H9 (cell line): Measurements from ENCODE around the gene CHRNA9. TPM values are rescaled to one million over a fixed set of nuclear protein-coding genes. Genes with fewer than 3 reads are reported as not detected.

ENCODE experiments used
- DNase-seq: peaks from one replicate; pipeline ENCODE4 v3.0.0-alpha.2; 2017
- H2AFZ ChIP-seq: one replicate; pipeline ENCODE4 v1.6.1; 2013; ENCODE audit warnings: mild to moderate bottlenecking, low read length, control low read depth, moderate library complexity
- H2AK5ac ChIP-seq: 2 replicates; pipeline ENCODE4 v1.6.1; 2013; ENCODE audit warnings: low read length, control low read depth, mixed read lengths; ENCODE audit not compliant: insufficient read length
- H2BK120ac ChIP-seq: one replicate; pipeline ENCODE4 v1.6.1; 2013; ENCODE audit warnings: low read depth, mild to moderate bottlenecking, low read length, control low read depth, inconsistent platforms; ENCODE audit not compliant: poor library complexity, severe bottlenecking
- H2BK12ac ChIP-seq: 2 replicates; pipeline ENCODE4 v1.6.1; 2013; ENCODE audit warnings: low read length, control low read depth, mixed read lengths, low read depth; ENCODE audit not compliant: insufficient read length
- H2BK15ac ChIP-seq: 2 replicates; pipeline ENCODE4 v1.6.1; 2013; ENCODE audit warnings: low read depth, low read length, control low read depth
- H2BK20ac ChIP-seq: one replicate; pipeline ENCODE4 v1.6.1; 2013; ENCODE audit warnings: low read depth, mild to moderate bottlenecking, low read length, control low read depth, inconsistent platforms; ENCODE audit not compliant: poor library complexity, severe bottlenecking
- H2BK5ac ChIP-seq: 2 replicates; pipeline ENCODE4 v1.6.1; 2013; ENCODE audit warnings: low read length, control low read depth, mixed read lengths; ENCODE audit not compliant: insufficient read length
- H3K14ac ChIP-seq: 2 replicates; pipeline ENCODE4 v1.6.1; 2013; ENCODE audit warnings: low read length, control low read depth; ENCODE audit not compliant: insufficient read depth
- H3K18ac ChIP-seq: 2 replicates; pipeline ENCODE4 v1.6.1; 2013; ENCODE audit warnings: low read depth, mild to moderate bottlenecking, mixed read lengths, low read length, control low read depth; ENCODE audit not compliant: insufficient read length
- H3K23ac ChIP-seq: 2 replicates; pipeline ENCODE4 v1.6.1; 2013; ENCODE audit warnings: low read length, control low read depth, mixed read lengths, low read depth; ENCODE audit not compliant: insufficient read length
- H3K23me2 ChIP-seq: 2 replicates; pipeline ENCODE4 v1.6.1; 2013; ENCODE audit warnings: low read depth, mild to moderate bottlenecking, mixed read lengths, low read length, control low read depth; ENCODE audit not compliant: insufficient read length, poor library complexity, severe bottlenecking
- H3K27ac ChIP-seq: 2 replicates; pipeline ENCODE4 v1.5.1; 2013; ENCODE audit warnings: low read length, control low read depth, mixed read lengths, low read depth; ENCODE audit not compliant: insufficient read length
- H3K27me3 ChIP-seq: 2 replicates; pipeline ENCODE4 v1.6.1; 2013; ENCODE audit warnings: low read length, control low read depth, inconsistent platforms; ENCODE audit not compliant: insufficient read depth
- H3K4ac ChIP-seq: 2 replicates; pipeline ENCODE4 v1.6.1; 2013; ENCODE audit warnings: low read depth, mild to moderate bottlenecking, control low read depth, inconsistent platforms, low read length, moderate library complexity
- H3K4me1 ChIP-seq: 2 replicates; pipeline ENCODE4 v1.6.1; 2013; ENCODE audit warnings: low read length, control low read depth, inconsistent platforms; ENCODE audit not compliant: insufficient read depth
- H3K4me2 ChIP-seq: 2 replicates; pipeline ENCODE4 v1.6.1; 2013; ENCODE audit warnings: low read length, control low read depth, mixed read lengths; ENCODE audit not compliant: insufficient read length, insufficient read depth
- H3K56ac ChIP-seq: 2 replicates; pipeline ENCODE4 v1.6.1; 2013; ENCODE audit warnings: low read depth, mild to moderate bottlenecking, mixed read lengths, low read length, control low read depth; ENCODE audit not compliant: insufficient read length
- H3K79me1 ChIP-seq: 2 replicates; pipeline ENCODE4 v1.6.1; 2013; ENCODE audit warnings: low read depth, mild to moderate bottlenecking, moderate library complexity, low read length, control low read depth, inconsistent platforms; ENCODE audit not compliant: insufficient read depth, poor library complexity, severe bottlenecking
- H3K79me2 ChIP-seq: 2 replicates; pipeline ENCODE4 v1.6.1; 2013; ENCODE audit warnings: low read length, control low read depth, inconsistent platforms; ENCODE audit not compliant: insufficient read depth
- H3K9ac ChIP-seq: 2 replicates; pipeline ENCODE4 v1.6.1; 2013; ENCODE audit warnings: low read length, control low read depth, mixed read lengths; ENCODE audit not compliant: insufficient read length; ENCODE audit errors: extremely low read depth
- H3K9me3 ChIP-seq: one replicate; pipeline ENCODE4 v1.6.1; 2013; ENCODE audit warnings: low read depth, low read length, inconsistent platforms; ENCODE audit not compliant: control insufficient read depth
- H3T11ph ChIP-seq: one replicate; pipeline ENCODE4 v1.6.1; 2013; ENCODE audit warnings: mild to moderate bottlenecking, low read length, control low read depth, inconsistent platforms
- H4K20me1 ChIP-seq: one replicate; pipeline ENCODE4 v1.6.1; 2013; ENCODE audit not compliant: control insufficient read depth, insufficient read length, insufficient read depth
- H4K5ac ChIP-seq: 2 replicates; pipeline ENCODE4 v1.6.1; 2013; ENCODE audit warnings: low read depth, mild to moderate bottlenecking, mixed read lengths, low read length, control low read depth; ENCODE audit not compliant: insufficient read length
- H4K8ac ChIP-seq: replicated peaks from 2 replicates; pipeline ENCODE4 v1.6.1; 2013; ENCODE audit warnings: low read length, control low read depth, mixed read lengths, low read depth; ENCODE audit not compliant: insufficient read length
- H4K91ac ChIP-seq: 2 replicates; pipeline ENCODE4 v1.6.1; 2013; ENCODE audit warnings: low read depth, mild to moderate bottlenecking, moderate library complexity, mixed read lengths, low read length, control low read depth; ENCODE audit not compliant: insufficient read length
- H3K27ac Mint-ChIP-seq, 3 experiments: 2 replicates in 2 of 3; 3 replicates in 1 of 3; pipeline ENCODE4 v1.8.0; 2020 to 2021; ENCODE audit warnings: mixed read lengths in 3 of 3, mild to moderate bottlenecking in 1 of 3, moderate library complexity in 1 of 3
- H3K27me3 Mint-ChIP-seq: 2 replicates; pipeline ENCODE4 v1.8.0; 2021; ENCODE audit warnings: low read depth, mild to moderate bottlenecking, moderate library complexity, mixed read lengths
- H3K36me3 Mint-ChIP-seq, 3 experiments: 2 replicates in 2 of 3; 3 replicates in 1 of 3; pipeline ENCODE4 v1.8.0; 2020 to 2021; ENCODE audit warnings: low read depth in 3 of 3, mixed read lengths in 3 of 3; ENCODE audit not compliant: insufficient read depth in 1 of 3
- H3K4me1 Mint-ChIP-seq, 2 experiments: 2 replicates each; pipeline ENCODE4 v1.8.0; 2020; ENCODE audit warnings: mixed read lengths in 2 of 2
- H3K4me3 Mint-ChIP-seq, 2 experiments: 2 replicates in 1 of 2; 3 replicates in 1 of 2; pipeline ENCODE4 v1.8.0; 2020 to 2021; ENCODE audit warnings: mild to moderate bottlenecking in 2 of 2, mixed read lengths in 2 of 2, moderate library complexity in 1 of 2
- H3K9me3 Mint-ChIP-seq, 2 experiments: 2 replicates in 1 of 2; 3 replicates in 1 of 2; pipeline ENCODE4 v1.8.0; 2020; ENCODE audit warnings: mild to moderate bottlenecking in 2 of 2, mixed read lengths in 2 of 2, moderate library complexity in 1 of 2
- CTCF ChIP-seq: fragments of 200-600 bp; sonication (generic); conservative IDR thresholded peaks from 3 replicates; pipeline ENCODE4 v1.8.0; 2021; ENCODE audit warnings: antibody characterized with exemption, mild to moderate bottlenecking
- WGBS: extraction: QIAGEN DNeasy Blood & Tissue Kit; methylation state at CpG from one replicate; pipeline ENCODE4 v1.1.7; 2013; ENCODE audit warnings: missing lambda C conversion rate, low lambda C conversion rate, mixed read lengths; ENCODE audit not compliant: insufficient read length; ENCODE audit errors: extremely low coverage; 5-methylcytosine and 5-hydroxymethylcytosine counted together
- total RNA-seq: library from RNA; stranded (reverse); gene quantifications from 2 replicates; pipeline ENCODE4 v1.2.1, GENCODE V29; 2021

CHRNA9 gene
- total RNA-seq, 1 experiment from 2014 or later: 1.2 TPM

- no peak overlapping the region for H2AK5ac ChIP-seq
- H4K91ac ChIP-seq: no peak overlapping the region
- H2BK5ac ChIP-seq: no peak overlapping the region
- H3K36me3 Mint-ChIP-seq: peaks cover 0 to 5% (median 1%) of the 10 kb centered on the region in 3 experiments; a peak in 2 of 7 replicates
- no peak overlapping the region for H2BK120ac ChIP-seq
- no peaks in the 10 kb centered on the region for H3K4me1 ChIP-seq
- WGBS: no CpG with 5 or more reads among the region's 3 CpGs
- no peak overlapping the region for H3T11ph ChIP-seq
- H3K4me3 Mint-ChIP-seq: no peak overlapping the region
- peaks cover 3 to 4% of the 10 kb centered on the region in 2 experiments; a peak in 3 of 4 replicates for H3K4me1 Mint-ChIP-seq
- no peak overlapping the region for H3K4ac ChIP-seq
- H3K9me3 ChIP-seq: no peaks in the 10 kb centered on the region
- H3K4me2 ChIP-seq: no peak overlapping the region
- no peak overlapping the region for H4K5ac ChIP-seq
- H4K8ac ChIP-seq: no peak overlapping the region
- peaks cover 0 to 2% of the 10 kb centered on the region in 2 experiments; a peak in 1 of 5 replicates for H3K9me3 Mint-ChIP-seq
- H2BK20ac ChIP-seq: no peak overlapping the region
- H2AFZ ChIP-seq: no peak overlapping the region
- H3K27ac Mint-ChIP-seq: no peak overlapping the region
- no peaks in the 10 kb centered on the region for H3K27me3 Mint-ChIP-seq
- H3K79me1 ChIP-seq: no peaks in the 10 kb centered on the region
- H3K27ac ChIP-seq: no peak overlapping the region
- H3K23ac ChIP-seq: no peak overlapping the region
- no peaks in the 10 kb centered on the region for H4K20me1 ChIP-seq
- no peaks in the 10 kb centered on the region for H3K23me2 ChIP-seq
- no peak overlapping the region for H3K14ac ChIP-seq
- no peaks in the 10 kb centered on the region for H3K79me2 ChIP-seq
- DNase-seq: no peak
- no peak overlapping the region for H2BK15ac ChIP-seq
- H3K18ac ChIP-seq: no peak overlapping the region
- no peak overlapping the region for H2BK12ac ChIP-seq
- no peaks in the 10 kb centered on the region for H3K27me3 ChIP-seq
- no peak overlapping the region for H3K56ac ChIP-seq
- TF ChIP-seq CTCF: no peak
- H3K9ac ChIP-seq: no peak overlapping the region
These were observed 12.3 kb downstream of the CHRNA9 start for GRCh38 chr4:40347472-40347871.
